HFFc6 (cell line): ENCODE results near the gene LZIC. TPM values are rescaled to one million over a fixed set of nuclear protein-coding genes. Genes with fewer than 3 reads are reported as not detected.
"Not testable (repeated sequence)": the region's sequence is repeated elsewhere in the genome, so short reads cannot be mapped to it uniquely, and the experiment has no call there.

Experiments
- DNase-seq: peaks from one replicate; pipeline ENCODE4 v3.0.0-alpha.2; 2018
- H3K27ac Mint-ChIP-seq: 2 replicates; pipeline ENCODE4 v1.8.0; 2020; ENCODE audit warnings: mild to moderate bottlenecking, mixed read lengths
- H3K27me3 Mint-ChIP-seq: 2 replicates; pipeline ENCODE4 v1.8.0; 2021; ENCODE audit warnings: mild to moderate bottlenecking, moderate library complexity, mixed read lengths; ENCODE audit not compliant: insufficient read depth
- H3K36me3 Mint-ChIP-seq: 2 replicates; pipeline ENCODE4 v1.8.0; 2021; ENCODE audit warnings: low read depth, mixed read lengths
- H3K4me1 Mint-ChIP-seq: 2 replicates; pipeline ENCODE4 v1.8.0; 2020; ENCODE audit warnings: low read depth, mixed read lengths
- H3K4me3 Mint-ChIP-seq: 2 replicates; pipeline ENCODE4 v1.8.0; 2020; ENCODE audit warnings: mild to moderate bottlenecking, moderate library complexity, mixed read lengths
- H3K9me3 Mint-ChIP-seq: 2 replicates; pipeline ENCODE4 v1.8.0; 2020; ENCODE audit warnings: mild to moderate bottlenecking, mixed read lengths
- CTCF ChIP-seq: fragments of 200-600 bp; sonication (generic); IDR thresholded peaks from 2 replicates; pipeline ENCODE4 v1.5.0; 2021; ENCODE audit warnings: antibody characterized with exemption, mild to moderate bottlenecking
- total RNA-seq, 6 experiments: library from RNA; stranded (reverse); fragmentation: NEBNext Ultra II Directional; extraction: Animal tissue kit (Norgen Biotek cat#: 25700); gene quantifications; 2 replicates in 1 of 6; 3 replicates in 5 of 6; pipeline ENCODE4 v1.2.3, GENCODE V29; 2021

The LZIC gene
- total RNA-seq, 6 experiments from 2014 or later, result 28.0 to 34.8 (median 30.9) TPM

- peaks cover 5% of the 10 kb centered on the region; the same call in 1 of the 2 replicates for H3K27me3 Mint-ChIP-seq
- no peak overlapping the region for H3K4me3 Mint-ChIP-seq
- H3K27ac Mint-ChIP-seq, result no peak overlapping the region
- no peak for DNase-seq
- H3K36me3 Mint-ChIP-seq, result no peaks in the 10 kb centered on the region; the same call in 1 of the 2 replicates
- no peaks in the 10 kb centered on the region; the same call in 1 of the 2 replicates for H3K9me3 Mint-ChIP-seq
- no peak for TF ChIP-seq CTCF
- H3K4me1 Mint-ChIP-seq, result peaks cover 6% of the 10 kb centered on the region; the same call in 1 of the 2 replicates
Observed at GRCh38 chr1:9917901-9918300, 25.3 kb downstream of the LZIC start.

GRCh38 chr1:9917495-9917894 is 25.7 kb downstream of the LZIC start:
- not testable (repeated sequence) for H3K27ac Mint-ChIP-seq, H3K9me3 Mint-ChIP-seq, H3K4me3 Mint-ChIP-seq, DNase-seq, H3K36me3 Mint-ChIP-seq, H3K4me1 Mint-ChIP-seq, H3K27me3 Mint-ChIP-seq

GRCh38 chr1:9916452-9916851 is 26.7 kb downstream of the LZIC start:
- no peak for DNase-seq
- Mint-ChIP-seq H3K27me3 (peaks cover 5% of the 10 kb centered on the region), H3K36me3 (no peaks in the 10 kb centered on the region; the same call in 1 of the 2 replicates), H3K27ac (no peak overlapping the region), H3K9me3 (no peaks in the 10 kb centered on the region; the same call in 1 of the 2 replicates), H3K4me3 (no peak overlapping the region), H3K4me1 (peaks cover 13% of the 10 kb centered on the region)
- TF ChIP-seq CTCF, result no peak

- peaks cover 21% of the 10 kb centered on the region for H3K4me1 Mint-ChIP-seq
- no peak; the same call in 1 of the 2 replicates for TF ChIP-seq CTCF
- H3K36me3 Mint-ChIP-seq, result peaks cover 1% of the 10 kb centered on the region
- no peak for DNase-seq
- peaks cover 5% of the 10 kb centered on the region for H3K27me3 Mint-ChIP-seq
- H3K4me3 Mint-ChIP-seq, result no peak overlapping the region
- no peaks in the 10 kb centered on the region; the same call in 1 of the 2 replicates for H3K9me3 Mint-ChIP-seq
- no peak overlapping the region for H3K27ac Mint-ChIP-seq
Observed at GRCh38 chr1:9914610-9914937, 28.6 kb downstream of the LZIC start.

GRCh38 chr1:9912264-9912936 is 30.8 kb downstream of the LZIC start:
- Mint-ChIP-seq H3K4me1 (peaks cover 39% of the 10 kb centered on the region), H3K9me3 (no peaks in the 10 kb centered on the region), H3K27ac (peak overlapping the region; percentile 39), H3K36me3 (peaks cover 12% of the 10 kb centered on the region), H3K4me3 (peak overlapping the region; percentile 31), H3K27me3 (no peaks in the 10 kb centered on the region; the same call in 1 of the 2 replicates)
- DNase-seq, result no peak
- TF ChIP-seq CTCF, result no peak

GRCh38 chr1:9910423-9911178 is 32.6 kb downstream of the LZIC start:
- Mint-ChIP-seq H3K27ac (peak overlapping the region; percentile 96), H3K4me3 (peak overlapping the region; percentile 98), H3K36me3 (peaks cover 12% of the 10 kb centered on the region), H3K9me3 (no peaks in the 10 kb centered on the region), H3K4me1 (peaks cover 43% of the 10 kb centered on the region), H3K27me3 (no peaks in the 10 kb centered on the region; the same call in 1 of the 2 replicates)
- peak; percentile 99 for DNase-seq
- no peak for TF ChIP-seq CTCF
